Measurements from ENCODE around the gene TRIM16. TPM values are rescaled to one million over a fixed set of nuclear protein-coding genes. Genes with fewer than 3 reads are reported as not detected.

TRIM16 gene
- total and polyA plus RNA-seq, 2 of the 8 experiments (the other 6 are each of a cell fraction or from before 2014, with no cell fraction given) = 15.2 to 29.1 TPM

GRCh38 chr17:15658296-15658695 lies 25.8 kb downstream of the TRIM16 start:
- H3K18ac ChIP-seq (ENCODE audit: extremely low read depth, low read length) = no peak overlapping the region
- H4K20me1 ChIP-seq (replicated peaks in 1 of 2; ENCODE audit: control insufficient read depth in 1 of 2, insufficient read depth in 2 of 2, low read length in 2 of 2) = no peaks in the 10 kb centered on the region
- H3K27ac ChIP-seq (ENCODE audit: low read depth, low read length) = no peak overlapping the region
- H2AFZ ChIP-seq (ENCODE audit: low read length) = no peak overlapping the region
- no peak overlapping the region for H3K4me3 ChIP-seq (ENCODE audit: extremely low read depth in 1 of 4, insufficient read depth in 2 of 4, low read depth in 3 of 4, low read length in 4 of 4)
- no peak overlapping the region for H2AK5ac ChIP-seq (ENCODE audit: low read depth, low read length)
- 90% methylated on average over 3 of the region's 3 CpGs; no CpG with 5 or more reads in 1 of the 2 experiments for WGBS, 2 experiments (ENCODE audit: extremely low coverage in 1 of 2, insufficient coverage in 1 of 2, insufficient read length in 1 of 2, insufficient replicate concordance in 2 of 2, low coverage in 1 of 2, low lambda C conversion rate in 2 of 2, missing lambda C conversion rate in 1 of 2)
- H2BK12ac ChIP-seq (ENCODE audit: low read depth, low read length) = no peak overlapping the region
- no peaks in the 10 kb centered on the region for H3K23me2 ChIP-seq (ENCODE audit: low read depth, low read length)
- H4K8ac ChIP-seq (ENCODE audit: extremely low read depth, insufficient read depth, low read length) = no peak overlapping the region
- H3K9me3 ChIP-seq (ENCODE audit: insufficient read depth in 2 of 2, low read depth in 1 of 2, low read length in 1 of 2) = no peaks in the 10 kb centered on the region
- H2BK20ac ChIP-seq (ENCODE audit: low read length) = no peak overlapping the region
- no peak overlapping the region for H2BK5ac ChIP-seq (ENCODE audit: low read depth, low read length)
- no peaks in the 10 kb centered on the region for H3K79me2 ChIP-seq (ENCODE audit: control insufficient read depth in 1 of 2, insufficient read depth in 2 of 2, low read length in 2 of 2)
- FAIRE-seq (no peak), DNase-seq (ENCODE audit: low read depth in 1 of 2, low spot score in 2 of 2) (no peak)
- H3K9ac ChIP-seq (replicated peaks in 1 of 4; ENCODE audit: extremely low read depth in 1 of 4, low read depth in 3 of 4, low read length in 3 of 4) = no peak overlapping the region
- no peak overlapping the region for H4K91ac ChIP-seq (replicated peaks; ENCODE audit: insufficient read length, low read length)
- H3K4me2 ChIP-seq (ENCODE audit: insufficient read depth in 1 of 2, low read depth in 2 of 2, low read length in 2 of 2) = no peak overlapping the region
- no peaks in the 10 kb centered on the region for H3K79me1 ChIP-seq (ENCODE audit: low read depth, low read length)
- H3K36me3 ChIP-seq (ENCODE audit: control insufficient read depth in 2 of 4, insufficient read depth in 4 of 4, low read length in 3 of 4) = peaks cover 0 to 10% (median 4%) of the 10 kb centered on the region in 4 experiments; a peak in 4 of 8 replicates
- ChIA-PET POLR2A (ENCODE audit: partially characterized antibody) (interaction anchor here (1.6 kb wide), 1 partner anchor 8 kb away, joined by 3 read pairs; no protein-coding TSS in a partner anchor), CTCF (ENCODE audit: partially characterized antibody) (no interaction called here)
- no peak overlapping the region for H3K14ac ChIP-seq (ENCODE audit: insufficient read length)
- peaks cover 0 to 2% (median 0%) of the 10 kb centered on the region in 4 experiments; a peak in 1 of 7 replicates for H3K4me1 ChIP-seq (replicated peaks in 1 of 4; ENCODE audit: control insufficient read depth in 3 of 4, insufficient read depth in 4 of 4, low read length in 3 of 4)
- H3K4ac ChIP-seq (replicated peaks; ENCODE audit: insufficient read length, low read depth, low read length) = no peak overlapping the region
- no peak overlapping the region for H2BK120ac ChIP-seq (replicated peaks; ENCODE audit: low read depth, low read length)
- no peak overlapping the region for H4K5ac ChIP-seq (ENCODE audit: insufficient read length, low read depth, low read length)
- no peak overlapping the region for H3K56ac ChIP-seq (replicated peaks; ENCODE audit: insufficient read length, low read depth, low read length)
- no peak overlapping the region for H3K23ac ChIP-seq (ENCODE audit: insufficient read length)
- no peaks in the 10 kb centered on the region for H3K27me3 ChIP-seq (replicated peaks in 1 of 4; ENCODE audit: control insufficient read depth in 3 of 4, extremely low read depth in 1 of 4, insufficient read depth in 3 of 4, low read length in 3 of 4)
- no peak overlapping the region for H2BK15ac ChIP-seq (ENCODE audit: low read length)
- no peak for TF ChIP-seq BCL11A (IDR thresholded peaks at IDR 0.05; ENCODE audit: low read depth in 2 of 2, low read length in 2 of 2)
- no peak for TF ChIP-seq PHF8 (conservative IDR thresholded peaks at IDR 0.05; ENCODE audit: low read depth, low read length)
- TF ChIP-seq RNF2 (IDR thresholded peaks at IDR 0.05; ENCODE audit: borderline replicate concordance, low read depth, low read length, missing control alignments, poor library complexity, severe bottlenecking) = no peak
- TF ChIP-seq RFX5 (IDR thresholded peaks at IDR 0.05; ENCODE audit: borderline replicate concordance, low read depth, low read length) = no peak
- TF ChIP-seq EGR1 (IDR thresholded peaks at IDR 0.05; ENCODE audit: borderline replicate concordance, low read depth, low read length) = no peak
- TF ChIP-seq CBX8 (IDR thresholded peaks at IDR 0.05; ENCODE audit: borderline replicate concordance, low read depth, low read length) = no peak
- no peak for TF ChIP-seq RXRA (IDR thresholded peaks at IDR 0.05; ENCODE audit: insufficient read depth, low read depth, low read length)
- TF ChIP-seq FOSL1 (IDR thresholded peaks at IDR 0.05; ENCODE audit: insufficient read depth, low read depth, low read length) = no peak
- no peak for TF ChIP-seq POU5F1 (IDR thresholded peaks at IDR 0.05; ENCODE audit: low read depth, low read length)
- TF ChIP-seq BRCA1 (IDR thresholded peaks at IDR 0.05; ENCODE audit: low read depth, low read length) = no peak
- no peak for TF ChIP-seq SIN3A (conservative IDR thresholded peaks at IDR 0.05 in 1 of 2, IDR thresholded peaks at IDR 0.05 in 1 of 2; ENCODE audit: low read depth in 1 of 2, low read length in 2 of 2)
- TF ChIP-seq TEAD4 (IDR thresholded peaks at IDR 0.05; ENCODE audit: low read depth, low read length) = no peak
- no peak for TF ChIP-seq SUZ12 (IDR thresholded peaks at IDR 0.05; ENCODE audit: low read length)
- no peak for TF ChIP-seq SIRT6 (IDR thresholded peaks at IDR 0.05; ENCODE audit: low read length)

Data from H1 (cell line).